ENCODE results near the gene NOM1. TPM values are rescaled to one million over a fixed set of nuclear protein-coding genes. Genes with fewer than 3 reads are reported as not detected.

The NOM1 gene
- total RNA-seq, 4 donors from 2014 or later, result 12.9 to 18.0 (median 14.3) TPM

GRCh38 chr7:156994417-156994816 is 44.9 kb downstream of the NOM1 start:
- no peaks in the 10 kb centered on the region for H3K36me3 ChIP-seq
- H3K4me1 ChIP-seq, result no peaks in the 10 kb centered on the region
- TF ChIP-seq POLR2A (IDR thresholded peaks at IDR 0.05), result no peak
- no peak for TF ChIP-seq CTCF (IDR thresholded peaks at IDR 0.05 in 4 of 5, conservative IDR thresholded peaks at IDR 0.05 in 1 of 5)
- no peak overlapping the region for H3K4me3 ChIP-seq
- DNase-seq, result no peak
- no peaks in the 10 kb centered on the region for H3K9me3 ChIP-seq
- intact Hi-C loops (cut with DNase I; ENCODE audit: low total_unique reads), result loop anchor here (5.0 kb wide), 1 partner anchor 48 kb away; no protein-coding TSS in a partner anchor
- ATAC-seq, result no peak
- H3K27ac ChIP-seq, result no peak overlapping the region
- peaks cover 26 to 48% (median 47%) of the 10 kb centered on the region in 3 donors for H3K27me3 ChIP-seq
- in situ Hi-C loops (cut with MboI; ENCODE audit: low sequenced_read_pairs in 4 of 4), result no loop called here

DNA sequence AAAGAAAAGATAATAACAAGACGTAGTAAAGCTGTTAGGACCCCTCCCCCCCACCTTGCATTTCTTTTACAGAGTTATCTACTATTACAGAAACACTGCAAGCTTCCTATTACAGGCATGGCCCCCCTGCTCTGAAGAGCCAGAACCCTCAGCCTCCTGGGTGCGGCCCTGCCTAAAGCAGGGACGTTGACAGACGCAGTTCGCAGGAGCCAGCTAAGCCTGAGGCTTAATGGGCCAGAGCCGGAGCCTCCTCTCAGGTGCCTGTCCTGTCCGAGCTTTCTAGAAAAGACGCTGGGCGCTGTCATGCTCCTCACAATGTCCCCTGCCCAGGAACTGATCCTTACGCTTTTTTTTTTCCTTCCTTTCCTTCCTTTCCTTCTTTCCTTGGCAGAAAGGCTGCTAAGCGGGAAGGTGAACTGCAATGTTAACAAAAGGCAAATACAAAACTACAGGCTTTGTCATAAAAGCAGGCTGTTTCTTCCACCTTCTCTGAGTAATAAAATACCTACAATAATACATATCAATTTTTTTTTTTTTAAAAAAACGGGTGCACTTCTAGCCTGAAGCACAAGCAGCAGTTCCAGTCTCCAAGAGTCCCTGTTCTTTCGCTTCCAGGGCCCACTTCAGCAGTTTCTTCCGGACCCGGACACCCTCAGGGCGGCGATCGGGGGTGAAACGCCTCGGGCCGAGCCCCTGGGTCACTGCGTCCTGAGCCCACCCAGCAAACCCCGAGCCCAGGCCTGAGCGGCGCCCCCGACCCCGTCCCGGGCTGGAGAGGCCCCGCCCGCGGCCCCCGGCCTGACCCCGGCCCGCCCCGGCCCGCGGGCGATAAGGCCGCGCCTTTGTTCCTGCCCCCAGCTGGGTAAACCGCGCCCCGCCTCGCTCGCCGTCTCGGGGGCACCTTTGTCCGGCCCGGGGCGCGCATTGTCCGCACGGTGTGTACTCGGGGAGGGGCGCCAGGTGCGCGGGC is 49.8 kb downstream of the NOM1 start:
- Histone ChIP-seq H3K27me3 (peaks cover 65 to 85% (median 79%) of the 10 kb centered on the region in 3 donors), H3K36me3 (no peaks in the 10 kb centered on the region), H3K27ac (no peak overlapping the region), H3K9me3 (no peaks in the 10 kb centered on the region), H3K4me3 (peak overlapping the region in 3 of 4 donors; percentile 30 to 42 (median 40)), H3K4me1 (peaks cover 7 to 31% of the 10 kb centered on the region in 2 donors)
- ATAC-seq, result no peak
- in situ Hi-C loops (cut with MboI; ENCODE audit: low sequenced_read_pairs in 4 of 4), result no loop called here
- no peak for DNase-seq
- intact Hi-C loops (cut with DNase I; ENCODE audit: low total_unique reads), result no loop called here
- TF ChIP-seq CTCF (IDR thresholded peaks at IDR 0.05 in 4 of 5, conservative IDR thresholded peaks at IDR 0.05 in 1 of 5) (no peak), POLR2A (IDR thresholded peaks at IDR 0.05) (no peak)

GRCh38 chr7:156999958-157000726 is 50.6 kb downstream of the NOM1 start:
- DNase-seq, result no peak
- H3K27me3 ChIP-seq, result peaks cover 74 to 93% (median 88%) of the 10 kb centered on the region in 3 donors
- no peaks in the 10 kb centered on the region for H3K9me3 ChIP-seq
- in situ Hi-C loops (cut with MboI; ENCODE audit: low sequenced_read_pairs in 4 of 4) (no loop called here), intact Hi-C loops (cut with DNase I; ENCODE audit: low total_unique reads) (no loop called here)
- peaks cover 7 to 40% of the 10 kb centered on the region in 2 donors for H3K4me1 ChIP-seq
- H3K27ac ChIP-seq, result no peak overlapping the region
- H3K4me3 ChIP-seq, result peak overlapping the region in 3 of 4 donors; percentile 30 to 42 (median 40)
- TF ChIP-seq POLR2A (IDR thresholded peaks at IDR 0.05) (no peak), CTCF (IDR thresholded peaks at IDR 0.05 in 4 of 5, conservative IDR thresholded peaks at IDR 0.05 in 1 of 5) (no peak)
- no peak for ATAC-seq
- H3K36me3 ChIP-seq, result no peaks in the 10 kb centered on the region

DNA sequence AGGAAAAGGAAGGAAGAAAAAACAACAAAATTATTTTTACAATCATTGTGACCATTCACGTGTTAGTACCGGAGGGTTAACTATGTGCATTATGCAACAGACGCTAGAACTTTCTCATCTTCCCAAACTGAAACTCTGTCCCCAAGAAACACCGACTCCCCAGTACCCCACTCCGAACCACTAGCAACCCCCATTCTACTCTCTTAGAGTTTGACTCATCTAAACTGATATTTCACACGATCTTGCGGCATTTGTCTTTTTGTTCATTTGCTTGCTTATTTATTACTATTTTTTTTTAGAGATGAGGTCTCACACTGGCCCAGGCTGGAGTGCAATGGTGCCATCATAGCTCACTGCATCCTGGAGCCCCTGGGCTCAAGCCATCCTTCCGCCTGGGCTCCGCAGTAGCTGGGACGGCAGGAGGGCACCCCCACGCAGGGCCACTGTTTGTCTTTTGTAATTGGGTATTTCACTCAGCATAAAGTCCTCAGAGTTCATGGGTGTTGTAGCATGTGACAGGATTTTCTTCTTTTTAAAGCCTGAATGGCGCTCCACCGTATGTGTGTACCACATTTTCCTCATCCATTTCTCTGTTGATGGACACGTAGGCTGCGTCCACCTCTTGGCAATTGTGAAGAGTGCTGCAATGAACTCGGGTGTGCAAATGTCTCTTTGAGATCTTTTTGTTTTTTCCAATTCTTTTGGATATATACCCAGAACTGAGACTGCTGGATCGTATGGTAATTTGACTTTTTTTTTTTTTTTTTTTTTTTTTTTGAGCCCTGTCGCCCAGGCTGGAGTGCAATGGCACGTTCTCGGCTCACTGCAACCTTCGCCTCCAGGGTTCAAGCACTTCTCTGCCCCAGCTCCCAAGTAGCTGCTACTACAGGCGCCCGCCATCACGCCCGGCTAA is 51.5 kb downstream of the NOM1 start:
- Histone ChIP-seq H3K27ac (no peak overlapping the region), H3K27me3 (peaks cover 80 to 96% (median 92%) of the 10 kb centered on the region in 3 donors), H3K36me3 (no peaks in the 10 kb centered on the region), H3K4me1 (peaks cover 7 to 40% of the 10 kb centered on the region in 2 donors), H3K4me3 (peak overlapping the region in 3 of 4 donors; percentile 30 to 42 (median 40)), H3K9me3 (no peaks in the 10 kb centered on the region)
- ATAC-seq (peak in 1 of 2 donors; percentile 19), DNase-seq (no peak)
- in situ Hi-C loops (cut with MboI; ENCODE audit: low sequenced_read_pairs in 4 of 4) (no loop called here), intact Hi-C loops (cut with DNase I; ENCODE audit: low total_unique reads) (no loop called here)
- TF ChIP-seq CTCF (IDR thresholded peaks at IDR 0.05 in 4 of 5, conservative IDR thresholded peaks at IDR 0.05 in 1 of 5) (no peak), POLR2A (IDR thresholded peaks at IDR 0.05) (no peak)

All from gastrocnemius medialis (tissue), 4 donors.